CD4-positive, alpha-beta memory T cell (primary cell): ENCODE results near the gene F8A2. TPM values are rescaled to one million over a fixed set of nuclear protein-coding genes. Genes with fewer than 3 reads are reported as not detected.

Experiments
- microRNA-seq: library from miRNA; unstranded; fragments of <30 nt; microRNA quantifications from one replicate; pipeline ENCODE4 v1.2.0, GENCODE V29; 2021; ENCODE audit warnings: borderline replicate concordance, borderline number of aligned reads, borderline microRNAs expressed, mixed read lengths
- polyA plus RNA-seq, 2 donors: library from polyadenylated mRNA; unstranded; fragments of 300-500 nt; fragmentation: Illumina TruSeq; gene quantifications; one replicate each; pipeline ENCODE4 v1.2.3, GENCODE V29; 2021
- total RNA-seq, 2 experiments: library from RNA; stranded (reverse); gene quantifications; one replicate each; pipeline ENCODE4 v1.2.3, GENCODE V29; 2021

F8A2 gene
- total and polyA plus RNA-seq, 4 experiments from 2014 or later, result not detected

Small RNA genes lying within 50 kb of the gene (microRNA-seq; reads per million reads assigned to microRNA genes)
- gene MIR1184-2, result not detected

Other genes starting within 250 kb of the F8A2 start
- 10 to 100 TPM; 30.8 to 33.9 TPM for gene VBP1, start 165.6 kb upstream of the F8A2 start, total RNA-seq
- 100 to 1,000 TPM in 1 of 2 donors, 10 to 100 TPM in 1; 82.8 to 112 TPM for gene VBP1, start 165.6 kb upstream of the F8A2 start, polyA plus RNA-seq
- gene RAB39B, start 117.6 kb upstream of the F8A2 start, total RNA-seq, result 10 to 100 TPM; 16.5 to 16.6 TPM
- gene RAB39B, start 117.6 kb upstream of the F8A2 start, polyA plus RNA-seq, result 1 to 10 TPM; 2.5 to 7.9 TPM
- gene CLIC2, start 47.5 kb upstream of the F8A2 start, total RNA-seq, result under 1 TPM; 0.28 to 0.81 TPM
- under 1 TPM in 1 of 2 donors, not detected in 1; 0.18 TPM for gene CLIC2, start 47.5 kb upstream of the F8A2 start, polyA plus RNA-seq
- gene F8A3, start 76.5 kb downstream of the F8A2 start, total RNA-seq, result not detected
- gene F8A3, start 76.5 kb downstream of the F8A2 start, polyA plus RNA-seq, result 1 to 10 TPM; 2.9 to 9.8 TPM
- under 1 TPM; 0.94 to 0.99 TPM for gene SPRY3, start 230.5 kb downstream of the F8A2 start, total RNA-seq
- under 1 TPM in 1 of 2 donors, not detected in 1; 0.20 TPM for gene SPRY3, start 230.5 kb downstream of the F8A2 start, polyA plus RNA-seq
- 10 to 100 TPM; 15.2 to 15.7 TPM for gene TMLHE, start 230.9 kb downstream of the F8A2 start, total RNA-seq
- 10 to 100 TPM; 12.8 to 15.5 TPM for gene TMLHE, start 230.9 kb downstream of the F8A2 start, polyA plus RNA-seq